IPS-18c (cell line): ENCODE results near the gene KIAA2012.

Experiments
- H3K4me3 ChIP-seq: 2 replicates; pipeline ENCODE4 v1.7.0; 2013; ENCODE audit warnings: low read depth, mild to moderate bottlenecking, low read length, moderate library complexity; ENCODE audit not compliant: insufficient read depth
- H3K9me3 ChIP-seq: one replicate; pipeline ENCODE4 v1.6.1; 2013; ENCODE audit warnings: mild to moderate bottlenecking, low read length, moderate library complexity; ENCODE audit not compliant: control insufficient read depth, insufficient read depth

The KIAA2012 gene

GRCh38 chr2:202101026-202101579 is 28.0 kb downstream of the KIAA2012 start:
- Histone ChIP-seq H3K4me3 (no peak overlapping the region), H3K9me3 (no peaks in the 10 kb centered on the region)

GRCh38 chr2:202102425-202103000 is 29.5 kb downstream of the KIAA2012 start:
- H3K4me3 ChIP-seq = no peak overlapping the region
- no peaks in the 10 kb centered on the region for H3K9me3 ChIP-seq

DNA sequence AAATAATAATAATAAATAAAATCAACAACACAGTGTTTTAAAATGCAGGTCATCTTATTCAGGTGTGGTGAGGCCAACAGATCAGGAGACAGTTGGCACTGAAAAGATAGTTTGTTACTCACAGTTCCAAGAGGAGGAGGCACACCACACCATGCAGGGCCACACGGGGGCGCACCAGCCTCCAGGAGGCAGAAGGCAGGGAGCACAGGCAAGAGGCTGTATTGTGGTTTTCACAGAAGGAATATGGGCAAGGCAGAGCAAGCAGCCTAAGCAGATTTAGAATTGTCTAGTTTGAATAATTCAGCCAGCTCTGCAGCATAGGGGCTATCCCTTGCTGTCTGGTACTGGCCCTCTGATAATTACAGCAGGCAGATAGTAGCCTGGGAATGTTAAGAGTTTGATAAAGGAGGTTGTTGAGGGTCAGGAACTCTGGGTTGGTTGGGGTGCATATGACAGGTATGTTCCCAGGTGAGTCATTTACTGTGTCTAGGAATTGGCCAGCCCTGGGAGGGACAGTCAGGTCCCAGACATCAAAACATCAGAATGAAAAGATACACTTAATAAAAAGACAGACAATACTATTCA is 31.3 kb downstream of the KIAA2012 start:
- Histone ChIP-seq H3K4me3 (no peak overlapping the region), H3K9me3 (no peaks in the 10 kb centered on the region)

DNA sequence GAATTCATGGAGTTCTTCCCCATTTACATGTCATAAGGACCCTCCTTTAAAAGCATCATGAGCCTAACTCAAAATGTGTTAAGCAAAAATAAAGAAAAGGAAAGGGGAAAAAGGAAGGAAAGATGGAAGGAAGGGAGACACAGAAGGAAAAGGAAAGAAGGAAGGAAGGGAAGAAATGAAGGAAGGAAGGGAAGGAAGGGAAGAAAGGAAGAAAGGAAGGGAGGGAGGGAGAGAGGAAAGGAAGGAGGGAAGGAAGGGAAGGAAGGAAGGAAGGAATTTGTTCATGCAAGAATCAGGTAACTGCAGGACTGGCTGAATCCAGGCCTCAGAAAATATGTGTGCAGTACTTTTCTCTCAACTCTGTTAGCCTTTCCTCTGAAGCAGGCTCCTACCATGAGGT is 32.0 kb downstream of the KIAA2012 start:
- Histone ChIP-seq H3K4me3 (no peak overlapping the region), H3K9me3 (no peaks in the 10 kb centered on the region)

DNA sequence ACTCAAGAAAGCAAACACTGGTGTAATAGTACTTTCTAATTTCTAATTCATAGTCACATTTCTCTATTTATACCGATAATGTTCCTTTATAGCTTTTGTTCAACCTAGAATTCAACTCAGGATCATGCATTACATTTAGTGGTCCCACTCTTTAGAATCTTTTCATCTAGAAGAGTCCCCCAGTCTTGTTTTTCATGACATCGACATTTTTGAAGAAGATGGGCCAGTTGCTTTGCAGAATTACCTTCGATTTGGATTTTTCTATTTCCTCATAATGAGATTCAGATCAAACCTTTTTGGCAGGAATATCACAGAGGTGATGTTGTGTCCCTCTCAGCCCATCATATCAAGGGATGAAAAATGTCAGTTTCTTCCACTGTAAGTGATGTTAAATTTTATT is 35.3 kb downstream of the KIAA2012 start:
- no peaks in the 10 kb centered on the region for H3K9me3 ChIP-seq
- no peak overlapping the region for H3K4me3 ChIP-seq

- no peak overlapping the region for H3K4me3 ChIP-seq
- no peaks in the 10 kb centered on the region for H3K9me3 ChIP-seq
Measured at GRCh38 chr2:202109139-202109736, 36.2 kb downstream of the KIAA2012 start.

DNA sequence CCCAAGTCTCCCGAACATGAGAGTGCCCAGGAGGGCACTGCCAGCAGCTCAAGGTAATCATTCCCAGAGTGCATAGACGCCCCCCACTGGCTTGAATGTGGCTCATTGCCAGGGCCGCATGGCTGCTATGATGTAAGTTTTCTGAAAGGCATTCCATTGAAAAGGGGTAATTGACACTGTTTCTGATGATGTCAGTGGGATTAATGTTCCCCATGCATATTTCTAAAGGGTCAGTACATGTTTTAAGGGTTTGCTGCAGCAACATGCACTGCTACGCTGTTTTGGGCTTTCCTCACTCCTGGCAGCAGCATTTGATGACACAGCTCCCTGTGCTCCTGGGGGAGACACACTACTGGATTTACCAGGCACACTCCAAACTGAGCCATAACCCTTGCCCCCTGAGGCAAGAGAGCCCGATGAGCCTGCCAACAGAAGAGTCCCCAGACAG is 36.7 kb downstream of the KIAA2012 start:
- Histone ChIP-seq H3K9me3 (no peaks in the 10 kb centered on the region), H3K4me3 (no peak overlapping the region)

DNA sequence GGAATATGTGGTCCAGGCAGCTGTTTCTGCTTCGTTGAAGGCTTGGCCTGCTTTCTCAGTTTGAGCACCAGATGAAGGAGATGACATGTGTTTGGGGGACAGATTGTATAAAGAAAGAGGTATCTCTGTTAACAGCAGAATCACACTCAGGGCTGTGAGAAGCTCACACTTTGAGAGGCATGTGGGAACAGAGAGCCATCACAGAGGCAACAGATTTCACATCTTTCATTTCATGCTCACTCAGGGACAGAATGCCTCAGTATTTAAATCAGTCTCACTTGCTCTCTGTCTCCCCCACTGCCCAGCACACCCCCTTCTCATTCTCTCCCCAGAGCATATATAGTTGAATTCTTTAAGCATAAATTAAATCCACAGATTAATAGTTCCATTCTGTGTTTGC is 37.4 kb downstream of the KIAA2012 start:
- Histone ChIP-seq H3K4me3 (no peak overlapping the region), H3K9me3 (no peaks in the 10 kb centered on the region)

- H3K9me3 ChIP-seq = no peaks in the 10 kb centered on the region
Measured at GRCh38 chr2:202112041-202112440, 39.0 kb downstream of the KIAA2012 start.

GRCh38 chr2:202113571-202114142 is 40.6 kb downstream of the KIAA2012 start:
- no peak overlapping the region for H3K4me3 ChIP-seq
- H3K9me3 ChIP-seq = no peaks in the 10 kb centered on the region

More at GRCh38 chr2:202112041-202112440, 39.0 kb downstream of the KIAA2012 start:
- no peak overlapping the region for H3K4me3 ChIP-seq

DNA sequence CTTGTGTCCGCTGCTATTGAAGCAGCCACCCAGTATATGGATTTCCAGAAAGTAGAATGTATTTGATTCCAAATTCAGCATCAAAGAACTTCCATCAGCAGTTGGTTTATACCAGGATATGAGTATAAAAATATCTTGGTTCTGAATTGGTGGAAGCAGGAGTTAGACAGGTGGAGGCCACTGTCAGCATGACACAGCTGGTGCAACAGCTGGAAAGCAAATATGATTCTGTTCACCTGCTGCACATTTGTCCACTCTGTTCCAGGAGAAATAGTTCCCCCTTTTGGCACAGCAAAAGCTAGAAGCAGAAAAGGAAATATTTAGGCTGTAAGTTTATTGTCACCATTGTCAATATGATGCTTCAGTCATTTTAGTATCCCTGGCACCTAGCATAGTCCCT is 41.2 kb downstream of the KIAA2012 start:
- Histone ChIP-seq H3K4me3 (no peak overlapping the region), H3K9me3 (no peaks in the 10 kb centered on the region)

DNA sequence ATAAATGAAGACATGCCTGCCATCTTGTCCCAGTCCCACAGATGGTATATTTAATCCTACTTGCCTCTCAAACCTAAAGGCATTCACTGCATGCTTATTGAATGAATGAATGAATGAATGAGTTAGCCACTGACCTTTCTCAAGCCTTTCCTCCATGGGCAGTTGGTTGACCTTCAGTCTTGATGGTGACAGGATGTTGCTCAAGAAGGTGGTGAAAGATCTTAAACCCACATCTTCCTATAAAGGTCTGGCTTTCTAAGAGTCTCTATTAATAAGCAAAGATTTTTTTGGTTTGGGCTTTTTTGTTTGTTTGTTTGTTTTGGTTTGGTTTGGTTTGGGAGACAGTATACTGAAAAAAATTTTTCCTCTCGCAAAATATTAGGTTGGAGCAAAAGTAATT is 41.7 kb downstream of the KIAA2012 start:
- Histone ChIP-seq H3K4me3 (no peak overlapping the region), H3K9me3 (peaks cover 3% of the 10 kb centered on the region)

- H3K4me3 ChIP-seq = no peak overlapping the region
- peaks cover 9% of the 10 kb centered on the region for H3K9me3 ChIP-seq
Measured at GRCh38 chr2:202115479-202115971, 42.5 kb downstream of the KIAA2012 start.

DNA sequence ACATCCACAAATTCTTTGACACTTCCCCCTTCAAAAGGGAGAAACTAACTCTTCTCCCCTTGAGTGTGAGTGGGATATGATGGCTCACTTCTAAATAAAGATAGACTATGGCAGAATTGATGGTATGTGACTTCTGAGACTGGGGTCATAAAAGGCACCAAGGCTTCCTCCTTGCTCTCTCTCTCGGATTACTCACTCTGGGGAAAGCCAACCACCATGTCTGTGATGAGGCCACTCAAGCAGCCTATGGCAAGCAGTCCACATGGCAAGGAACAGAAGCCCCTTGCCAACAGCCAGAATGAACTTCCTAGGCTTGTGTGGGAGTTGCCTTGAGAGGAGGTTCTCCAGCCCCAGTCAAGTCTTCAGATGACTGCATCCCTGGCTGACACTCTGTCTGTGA is 43.6 kb downstream of the KIAA2012 start:
- Histone ChIP-seq H3K9me3 (peaks cover 9% of the 10 kb centered on the region), H3K4me3 (no peak overlapping the region)

- H3K4me3 ChIP-seq = no peak overlapping the region
- peaks cover 9% of the 10 kb centered on the region for H3K9me3 ChIP-seq
Measured at GRCh38 chr2:202118168-202118567, 45.1 kb downstream of the KIAA2012 start.

DNA sequence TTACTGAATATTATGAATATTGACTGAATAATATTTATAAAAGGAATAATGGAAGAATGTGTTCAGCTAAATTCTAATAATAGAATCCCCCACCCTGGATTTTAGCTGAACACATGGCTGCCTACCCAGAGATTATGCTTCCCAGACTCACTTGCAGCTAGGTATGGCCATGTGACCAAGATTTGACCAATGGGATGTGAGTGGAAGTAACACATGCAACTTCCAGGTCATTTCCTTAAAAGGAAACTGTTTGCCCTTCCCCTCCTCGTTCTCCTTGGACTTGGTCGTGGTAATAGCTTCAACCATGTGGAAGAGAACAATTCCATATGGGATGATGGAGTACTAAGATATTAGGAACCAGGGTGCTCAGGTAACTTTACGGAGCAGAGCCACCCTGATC is 47.8 kb downstream of the KIAA2012 start:
- no peak overlapping the region for H3K4me3 ChIP-seq
- H3K9me3 ChIP-seq = peaks cover 9% of the 10 kb centered on the region

GRCh38 chr2:202121532-202122162 is 48.6 kb downstream of the KIAA2012 start:
- H3K4me3 ChIP-seq = no peak overlapping the region

More at GRCh38 chr2:202121532-202122162, 48.6 kb downstream of the KIAA2012 start:
- H3K9me3 ChIP-seq = peaks cover 9% of the 10 kb centered on the region
